Smooth muscle cell (in vitro differentiated cells): Measurements from ENCODE around the gene KCNA3. TPM values are rescaled to one million over a fixed set of nuclear protein-coding genes. Genes with fewer than 3 reads are reported as not detected.

Experiments
- DNase-seq: peaks from one replicate; lab custom pipeline; 2025; ENCODE audit not compliant: unreplicated experiment; lab: John Stamatoyannopoulos, UW
- H2AFZ ChIP-seq: fragments of 200-600 bp; sonication (generic); 2 replicates; pipeline ENCODE4 v1.6.0; 2016; ENCODE audit warnings: antibody characterized with exemption, low read depth, mild to moderate bottlenecking
- H3F3A ChIP-seq: fragments of 200-600 bp; sonication (generic); 2 replicates; pipeline ENCODE4 v1.6.0; 2017; ENCODE audit warnings: antibody characterized with exemption, low read depth
- H3K27ac ChIP-seq: fragments of 200-600 bp; sonication (generic); 2 replicates; pipeline ENCODE4 v1.5.1; 2016; ENCODE audit warnings: low read depth, mild to moderate bottlenecking
- H3K27me3 ChIP-seq: fragments of 200-600 bp; sonication (generic); 2 replicates; pipeline ENCODE4 v1.6.1; 2016; ENCODE audit warnings: low read depth, mild to moderate bottlenecking
- H3K36me3 ChIP-seq: fragments of 200-600 bp; sonication (generic); 2 replicates; pipeline ENCODE4 v1.5.1; 2016; ENCODE audit warnings: low read depth
- H3K4me1 ChIP-seq: fragments of 200-600 bp; sonication (generic); 2 replicates; pipeline ENCODE4 v1.5.1; 2016; ENCODE audit warnings: low read depth
- H3K4me2 ChIP-seq: fragments of 200-600 bp; sonication (generic); 2 replicates; pipeline ENCODE4 v1.6.0; 2016; ENCODE audit warnings: mild to moderate bottlenecking
- H3K4me3 ChIP-seq: fragments of 200-600 bp; sonication (generic); 2 replicates; pipeline ENCODE4 v1.5.1; 2016; ENCODE audit warnings: mild to moderate bottlenecking
- H3K79me2 ChIP-seq: fragments of 200-600 bp; sonication (generic); 2 replicates; pipeline ENCODE4 v1.6.0; 2016; ENCODE audit warnings: low read depth, mild to moderate bottlenecking
- H3K9ac ChIP-seq: fragments of 200-600 bp; sonication (generic); 2 replicates; pipeline ENCODE4 v1.6.0; 2016; ENCODE audit warnings: low read depth
- H3K9me3 ChIP-seq: fragments of 200-600 bp; sonication (generic); replicated peaks from 2 replicates; pipeline ENCODE4 v1.5.1; 2016; ENCODE audit warnings: low read depth
- H4K20me1 ChIP-seq: fragments of 200-600 bp; sonication (generic); 2 replicates; pipeline ENCODE4 v1.6.0; 2016; ENCODE audit warnings: low read depth
- WGBS: methylation state at CpG from one replicate; pipeline ENCODE4 v1.1.7; 2016; ENCODE audit warnings: low lambda C conversion rate; 5-methylcytosine and 5-hydroxymethylcytosine counted together
- polyA plus RNA-seq: library from polyadenylated mRNA; unstranded; fragments of >200 nt; fragmentation: Nextera tagmentation; extraction: Ambion mirVana; gene quantifications from 2 replicates; pipeline ENCODE4 v1.2.1, GENCODE V29; 2016
- total RNA-seq: library from RNA; depleted of rRNA; stranded (reverse); fragments of >200 nt; gene quantifications from 2 replicates; pipeline ENCODE4 v1.2.3, GENCODE V29; 2014
- TF ChIP-seq, protein P1 (sequence below): fragments of 200-600 bp; sonication (generic); IDR thresholded peaks from 2 replicates; pipeline ENCODE4 v1.5.1; 2017; ENCODE audit warnings: borderline replicate concordance, mild to moderate bottlenecking, antibody characterized with exemption; ENCODE audit not compliant: insufficient read depth, poor library complexity, severe bottlenecking

The KCNA3 gene
- total and polyA plus RNA-seq, 2 experiments from 2014 or later, result 3.7 to 9.3 TPM

DNA sequence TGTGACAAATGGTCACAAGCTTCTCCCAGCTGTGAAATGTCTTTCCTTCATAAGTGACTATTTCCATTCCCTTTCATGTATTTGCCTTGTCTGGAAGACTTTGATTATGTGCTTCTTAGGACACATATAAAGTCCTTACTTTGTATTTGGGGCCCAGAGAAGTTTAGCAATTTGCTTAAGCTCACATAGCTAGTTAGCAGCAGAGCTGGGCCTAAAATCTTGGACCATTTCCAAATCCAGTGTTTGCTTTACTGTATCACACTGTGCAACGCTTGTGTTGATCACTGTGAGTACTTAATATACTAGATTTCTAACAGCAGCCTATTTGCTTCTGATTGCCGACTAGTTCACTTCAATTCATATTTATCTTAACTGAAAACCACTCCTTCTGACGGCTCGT lies 2.2 kb upstream of the KCNA3 start:
- H3K4me1 ChIP-seq, result peaks cover 9% of the 10 kb centered on the region
- no peaks in the 10 kb centered on the region for H3K79me2 ChIP-seq
- H4K20me1 ChIP-seq, result no peaks in the 10 kb centered on the region
- no peak overlapping the region for H3K27ac ChIP-seq
- no peak for DNase-seq
- TF ChIP-seq, protein P1, sequence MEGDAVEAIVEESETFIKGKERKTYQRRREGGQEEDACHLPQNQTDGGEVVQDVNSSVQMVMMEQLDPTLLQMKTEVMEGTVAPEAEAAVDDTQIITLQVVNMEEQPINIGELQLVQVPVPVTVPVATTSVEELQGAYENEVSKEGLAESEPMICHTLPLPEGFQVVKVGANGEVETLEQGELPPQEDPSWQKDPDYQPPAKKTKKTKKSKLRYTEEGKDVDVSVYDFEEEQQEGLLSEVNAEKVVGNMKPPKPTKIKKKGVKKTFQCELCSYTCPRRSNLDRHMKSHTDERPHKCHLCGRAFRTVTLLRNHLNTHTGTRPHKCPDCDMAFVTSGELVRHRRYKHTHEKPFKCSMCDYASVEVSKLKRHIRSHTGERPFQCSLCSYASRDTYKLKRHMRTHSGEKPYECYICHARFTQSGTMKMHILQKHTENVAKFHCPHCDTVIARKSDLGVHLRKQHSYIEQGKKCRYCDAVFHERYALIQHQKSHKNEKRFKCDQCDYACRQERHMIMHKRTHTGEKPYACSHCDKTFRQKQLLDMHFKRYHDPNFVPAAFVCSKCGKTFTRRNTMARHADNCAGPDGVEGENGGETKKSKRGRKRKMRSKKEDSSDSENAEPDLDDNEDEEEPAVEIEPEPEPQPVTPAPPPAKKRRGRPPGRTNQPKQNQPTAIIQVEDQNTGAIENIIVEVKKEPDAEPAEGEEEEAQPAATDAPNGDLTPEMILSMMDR, result no peak
- H3K9me3 ChIP-seq, result no peaks in the 10 kb centered on the region
- H3K36me3 ChIP-seq, result no peaks in the 10 kb centered on the region
- H3K27me3 ChIP-seq, result peaks cover 25% of the 10 kb centered on the region
- H2AFZ ChIP-seq, result no peak overlapping the region
- H3K4me3 ChIP-seq, result no peak overlapping the region
- H3K4me2 ChIP-seq, result no peak overlapping the region
- H3F3A ChIP-seq, result peaks cover 5% of the 10 kb centered on the region
- H3K9ac ChIP-seq, result no peak overlapping the region
- 85% methylated on average over 4 of the region's 4 CpGs for WGBS

DNA sequence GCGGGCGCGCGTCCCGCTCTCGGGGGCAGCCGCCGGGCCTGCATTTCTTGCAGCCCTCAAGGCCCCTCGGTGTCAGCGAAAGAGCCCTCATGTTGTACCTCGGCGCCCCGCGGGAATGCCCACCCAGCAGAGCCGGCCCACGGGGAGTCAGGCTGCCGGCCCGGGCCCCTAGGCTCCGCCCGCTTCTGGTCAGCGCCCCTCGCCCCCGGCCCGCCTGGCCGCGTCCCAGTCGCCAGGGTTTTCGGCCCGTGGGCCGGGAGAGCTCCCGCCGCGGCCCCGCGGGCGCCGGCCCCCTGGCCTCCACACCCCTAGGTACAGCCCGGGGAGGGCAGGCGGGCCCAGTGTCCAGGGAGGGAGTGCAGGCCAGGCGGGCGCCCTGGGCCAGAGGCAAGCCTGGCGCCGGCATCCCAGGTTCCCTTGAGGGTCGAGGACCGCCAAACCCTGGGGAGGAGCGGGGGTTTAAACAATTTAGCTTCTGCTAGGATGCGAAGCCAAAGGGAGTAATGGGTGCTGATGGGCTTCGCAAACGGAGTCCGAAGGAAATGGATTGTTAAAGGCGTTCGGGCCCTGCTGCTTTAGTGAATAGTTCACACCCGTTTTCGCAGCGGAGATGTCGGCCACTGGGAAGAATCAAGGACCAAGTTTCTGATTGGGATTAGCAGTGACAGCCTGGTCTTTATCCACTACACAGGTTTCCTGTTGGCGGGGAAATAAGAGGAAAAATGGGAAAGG lies 486 bp upstream of the KCNA3 start:
- H3K9ac ChIP-seq, result peak overlapping the region; percentile 50
- peak overlapping the region; percentile 94 for H3K4me2 ChIP-seq
- H3F3A ChIP-seq, result peaks cover 5% of the 10 kb centered on the region
- TF ChIP-seq, protein P1, result no peak
- peaks cover 25% of the 10 kb centered on the region for H3K27me3 ChIP-seq
- DNase-seq, result no peak
- H3K4me1 ChIP-seq, result peaks cover 9% of the 10 kb centered on the region
- WGBS, result 4% methylated on average over 31 of the region's 57 CpGs
- H4K20me1 ChIP-seq, result no peaks in the 10 kb centered on the region
- H3K79me2 ChIP-seq, result peaks cover 10% of the 10 kb centered on the region
- peak overlapping the region; percentile 83 for H2AFZ ChIP-seq
- no peaks in the 10 kb centered on the region for H3K36me3 ChIP-seq
- peak overlapping the region; percentile 65 for H3K4me3 ChIP-seq
- no peaks in the 10 kb centered on the region for H3K9me3 ChIP-seq
- H3K27ac ChIP-seq, result peak overlapping the region; percentile 46

DNA sequence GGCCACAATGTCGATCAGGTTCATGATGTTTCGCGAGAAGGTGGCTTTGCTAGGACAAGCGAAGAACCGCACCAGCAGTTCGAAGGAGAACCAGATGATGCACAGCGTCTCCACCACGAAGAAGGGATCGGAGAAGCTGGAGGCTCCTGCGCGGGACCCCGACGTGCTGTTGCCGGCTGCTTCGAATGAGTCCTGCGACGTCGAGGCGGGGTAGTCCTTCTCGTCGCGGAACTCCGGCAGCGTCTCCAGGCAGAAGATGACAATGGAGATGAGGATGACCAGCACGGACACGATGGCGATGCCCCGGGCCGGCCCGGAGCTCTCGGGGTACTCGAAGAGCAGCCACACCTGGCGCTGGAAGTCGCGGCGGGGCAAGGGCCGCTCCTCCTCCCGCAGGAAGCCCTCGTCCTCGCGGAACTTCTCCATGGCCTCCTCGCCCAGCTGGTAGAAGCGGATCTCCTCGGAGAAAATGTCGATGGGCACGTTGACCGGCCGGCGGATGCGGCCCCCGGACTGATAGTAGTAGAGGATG lies 869 bp downstream of the KCNA3 start:
- H3K27ac ChIP-seq, result no peak overlapping the region
- no peaks in the 10 kb centered on the region for H4K20me1 ChIP-seq
- peak overlapping the region; percentile 22 for H3K9ac ChIP-seq
- TF ChIP-seq, protein P1, result no peak
- H3K27me3 ChIP-seq, result peaks cover 25% of the 10 kb centered on the region
- DNase-seq, result no peak
- peaks cover 5% of the 10 kb centered on the region for H3F3A ChIP-seq
- H3K36me3 ChIP-seq, result no peaks in the 10 kb centered on the region
- H3K4me2 ChIP-seq, result peak overlapping the region; percentile 94
- WGBS, result 40% methylated on average over 51 of the region's 51 CpGs
- H3K4me3 ChIP-seq, result peak overlapping the region; percentile 65
- peaks cover 9% of the 10 kb centered on the region for H3K4me1 ChIP-seq
- peak overlapping the region; percentile 83 for H2AFZ ChIP-seq
- no peaks in the 10 kb centered on the region for H3K9me3 ChIP-seq
- peaks cover 10% of the 10 kb centered on the region for H3K79me2 ChIP-seq

DNA sequence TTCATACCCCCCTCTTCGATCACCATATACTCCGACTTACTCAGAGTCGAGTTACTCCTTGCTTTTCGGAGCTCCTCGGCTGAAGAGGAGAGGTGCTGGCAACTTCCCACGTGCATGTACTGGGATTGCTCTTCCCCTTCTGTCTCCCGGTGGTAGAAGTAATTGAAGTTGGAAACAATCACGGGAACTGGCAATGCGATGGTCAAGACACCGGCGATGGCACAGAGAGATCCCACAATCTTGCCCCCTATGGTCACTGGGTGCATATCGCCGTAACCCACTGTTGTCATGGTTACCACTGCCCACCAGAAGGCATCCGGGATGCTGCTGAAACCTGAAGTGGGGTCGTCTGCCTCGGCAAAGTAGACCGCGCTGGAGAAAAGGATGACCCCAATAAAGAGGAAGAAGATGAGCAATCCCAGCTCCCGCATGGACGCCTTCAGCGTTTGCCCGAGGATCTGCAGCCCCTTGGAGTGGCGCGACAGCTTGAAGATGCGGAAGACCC lies 1.5 kb downstream of the KCNA3 start:
- Histone ChIP-seq H3K4me2 (peak overlapping the region; percentile 94), H3K9me3 (no peaks in the 10 kb centered on the region), H3K79me2 (peaks cover 10% of the 10 kb centered on the region), H3K27ac (no peak overlapping the region), H3F3A (peaks cover 5% of the 10 kb centered on the region), H3K9ac (no peak overlapping the region), H2AFZ (no peak overlapping the region), H4K20me1 (no peaks in the 10 kb centered on the region), H3K4me1 (peaks cover 9% of the 10 kb centered on the region), H3K4me3 (no peak overlapping the region), H3K27me3 (peaks cover 25% of the 10 kb centered on the region), H3K36me3 (no peaks in the 10 kb centered on the region)
- TF ChIP-seq, protein P1, result no peak
- DNase-seq, result no peak
- 89% methylated on average over 25 of the region's 25 CpGs for WGBS
